ENCODE data around the gene LONRF2. TPM values are rescaled to one million over a fixed set of nuclear protein-coding genes. Genes with fewer than 3 reads are reported as not detected.
"Not testable (repeated sequence)": the region's sequence is repeated elsewhere in the genome, so short reads cannot be mapped to it uniquely, and the experiment has no call there.

The LONRF2 gene
- total and polyA plus RNA-seq, 2 donors (not counting 1 experiment from before 2014, with no cell fraction given): under 0.01 to 0.01 TPM

DNA sequence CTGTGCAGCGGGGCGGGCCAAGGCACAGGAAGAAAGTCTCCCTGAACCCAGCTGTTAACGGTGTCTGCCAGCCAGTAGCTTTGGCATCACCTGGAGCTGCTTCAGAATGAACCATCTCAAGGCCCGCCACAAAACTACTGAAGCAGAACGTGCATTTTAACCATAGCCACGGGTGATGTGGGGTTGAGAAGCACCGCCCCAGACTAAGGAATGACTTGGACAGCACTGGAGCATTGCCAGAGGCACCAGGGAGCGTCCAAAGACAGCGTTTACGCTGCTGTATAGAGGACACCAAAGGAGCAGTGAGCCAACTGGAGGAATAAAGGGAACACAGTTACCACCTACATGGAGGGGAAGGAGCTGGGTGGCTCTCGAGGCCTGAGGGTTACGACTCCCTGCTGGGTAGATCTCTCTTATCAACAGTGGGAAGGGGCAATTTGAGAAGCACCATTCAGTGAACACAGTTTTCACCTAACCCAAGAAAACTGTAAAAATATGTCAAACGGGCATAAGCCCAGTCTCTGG, 28.4 kb upstream of the LONRF2 start:
- TF ChIP-seq CTCF (conservative IDR thresholded peaks at IDR 0.05 in 1 of 2, IDR thresholded peaks at IDR 0.05 in 1 of 2; ENCODE audit: low read depth in 1 of 2, low read length in 2 of 2): no peak
- no peak for TF ChIP-seq EZH2 (IDR thresholded peaks at IDR 0.05; ENCODE audit: low read length, missing control alignments)
- no peak overlapping the region for H3K4me3 ChIP-seq (replicated peaks in 1 of 4; ENCODE audit: control extremely low read depth in 1 of 4, insufficient read depth in 1 of 4, low read depth in 3 of 4, low read length in 4 of 4)
- H3K4me1 ChIP-seq (ENCODE audit: control insufficient read depth, extremely low read depth, insufficient read depth, low read length): no peaks in the 10 kb centered on the region
- no peaks in the 10 kb centered on the region for H4K20me1 ChIP-seq (ENCODE audit: control insufficient read depth, extremely low read depth, insufficient read depth, low read length)
- no peak overlapping the region for H3K9ac ChIP-seq (ENCODE audit: insufficient read depth, low read length)
- H3K27me3 ChIP-seq (ENCODE audit: control insufficient read depth, insufficient read depth, low read length): no peaks in the 10 kb centered on the region
- DNase-seq (ENCODE audit: low read depth in 2 of 2): peak in 1 of 2 donors; percentile 3
- H3K27ac ChIP-seq (ENCODE audit: insufficient read depth, low read length): no peak overlapping the region
- H3K9me3 ChIP-seq (ENCODE audit: control insufficient read depth, insufficient read depth, low read depth, low read length): no peaks in the 10 kb centered on the region
- no peak overlapping the region for H2AFZ ChIP-seq (ENCODE audit: low read length)
- no peaks in the 10 kb centered on the region for H3K36me3 ChIP-seq (ENCODE audit: control insufficient read depth, insufficient read depth, low read length)
- no peak overlapping the region for H3K4me2 ChIP-seq (ENCODE audit: extremely low read depth, insufficient read depth, low read length)
- H3K79me2 ChIP-seq (ENCODE audit: control insufficient read depth, insufficient read depth, low read length): no peaks in the 10 kb centered on the region

DNA sequence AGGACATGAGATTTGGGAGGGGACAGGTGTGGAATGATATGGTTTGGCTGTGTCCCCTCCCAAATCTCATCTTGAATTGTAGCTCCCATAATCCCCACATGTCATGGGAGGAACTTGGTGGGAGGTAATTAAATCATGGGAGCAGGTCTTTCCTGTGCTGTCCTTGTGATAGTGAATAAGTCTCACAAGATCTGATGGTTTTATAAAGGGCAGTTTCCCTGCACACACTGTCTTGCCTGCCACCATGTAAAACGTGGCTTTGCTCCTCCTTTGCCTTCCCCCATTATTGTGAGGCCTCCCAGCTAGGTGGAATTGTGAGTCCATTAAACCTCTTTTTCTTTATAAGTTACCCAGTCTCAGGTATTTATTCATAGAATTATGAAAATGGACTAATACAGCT, 22.8 kb upstream of the LONRF2 start:
- not testable (repeated sequence) for H3K4me2 ChIP-seq (ENCODE audit: extremely low read depth, insufficient read depth, low read length); H3K4me3 ChIP-seq (replicated peaks in 1 of 4; ENCODE audit: control extremely low read depth in 1 of 4, insufficient read depth in 1 of 4, low read depth in 3 of 4, low read length in 4 of 4); H3K36me3 ChIP-seq (ENCODE audit: control insufficient read depth, insufficient read depth, low read length); H3K4me1 ChIP-seq (ENCODE audit: control insufficient read depth, extremely low read depth, insufficient read depth, low read length); H3K79me2 ChIP-seq (ENCODE audit: control insufficient read depth, insufficient read depth, low read length); H3K9ac ChIP-seq (ENCODE audit: insufficient read depth, low read length); H4K20me1 ChIP-seq (ENCODE audit: control insufficient read depth, extremely low read depth, insufficient read depth, low read length); H3K27ac ChIP-seq (ENCODE audit: insufficient read depth, low read length); H3K9me3 ChIP-seq (ENCODE audit: control insufficient read depth, insufficient read depth, low read depth, low read length); DNase-seq (ENCODE audit: low read depth in 2 of 2); H3K27me3 ChIP-seq (ENCODE audit: control insufficient read depth, insufficient read depth, low read length); H2AFZ ChIP-seq (ENCODE audit: low read length)

DNA sequence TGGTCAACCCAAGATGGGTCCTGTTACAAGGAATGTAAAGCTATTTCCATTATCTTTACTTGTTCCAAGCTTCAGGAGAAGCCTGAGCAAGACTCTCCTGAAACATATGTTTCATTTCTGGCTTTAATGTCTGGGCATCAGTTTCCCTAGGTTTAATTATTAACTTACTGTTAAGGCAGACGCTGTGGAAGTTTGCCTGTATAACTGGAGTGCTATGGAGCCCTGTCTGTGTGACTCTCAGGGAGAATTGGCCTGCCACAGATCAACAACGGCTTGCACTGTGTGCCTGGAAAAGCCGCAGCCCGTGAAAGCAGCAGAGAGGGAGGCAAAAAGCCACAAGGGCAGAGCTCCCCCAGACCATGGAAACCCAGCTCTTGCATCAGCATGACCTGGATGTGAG, 22.1 kb upstream of the LONRF2 start:
- Histone ChIP-seq H3K79me2 (ENCODE audit: control insufficient read depth, insufficient read depth, low read length) (no peaks in the 10 kb centered on the region), H3K9ac (ENCODE audit: insufficient read depth, low read length) (no peak overlapping the region)
- no peak for DNase-seq (ENCODE audit: low read depth in 2 of 2)

GRCh38 chr2:100342466-100342865, 20.2 kb upstream of the LONRF2 start:
- not testable (repeated sequence) for H4K20me1 ChIP-seq (ENCODE audit: control insufficient read depth, extremely low read depth, insufficient read depth, low read length); H3K4me1 ChIP-seq (ENCODE audit: control insufficient read depth, extremely low read depth, insufficient read depth, low read length); H3K4me2 ChIP-seq (ENCODE audit: extremely low read depth, insufficient read depth, low read length); H3K9me3 ChIP-seq (ENCODE audit: control insufficient read depth, insufficient read depth, low read depth, low read length); H3K79me2 ChIP-seq (ENCODE audit: control insufficient read depth, insufficient read depth, low read length); H3K27ac ChIP-seq (ENCODE audit: insufficient read depth, low read length); H3K4me3 ChIP-seq (replicated peaks in 1 of 4; ENCODE audit: control extremely low read depth in 1 of 4, insufficient read depth in 1 of 4, low read depth in 3 of 4, low read length in 4 of 4); H3K27me3 ChIP-seq (ENCODE audit: control insufficient read depth, insufficient read depth, low read length); DNase-seq (ENCODE audit: low read depth in 2 of 2); H3K36me3 ChIP-seq (ENCODE audit: control insufficient read depth, insufficient read depth, low read length); H3K9ac ChIP-seq (ENCODE audit: insufficient read depth, low read length); H2AFZ ChIP-seq (ENCODE audit: low read length)

More for the DNA sequence above, 22.1 kb upstream of the LONRF2 start:
- H3K27ac ChIP-seq (ENCODE audit: insufficient read depth, low read length): no peak overlapping the region
- no peaks in the 10 kb centered on the region for H3K27me3 ChIP-seq (ENCODE audit: control insufficient read depth, insufficient read depth, low read length)
- H3K9me3 ChIP-seq (ENCODE audit: control insufficient read depth, insufficient read depth, low read depth, low read length): no peaks in the 10 kb centered on the region
- no peak overlapping the region for H2AFZ ChIP-seq (ENCODE audit: low read length)
- H4K20me1 ChIP-seq (ENCODE audit: control insufficient read depth, extremely low read depth, insufficient read depth, low read length): no peaks in the 10 kb centered on the region
- H3K4me3 ChIP-seq (replicated peaks in 1 of 4; ENCODE audit: control extremely low read depth in 1 of 4, insufficient read depth in 1 of 4, low read depth in 3 of 4, low read length in 4 of 4): no peak overlapping the region
- H3K36me3 ChIP-seq (ENCODE audit: control insufficient read depth, insufficient read depth, low read length): no peaks in the 10 kb centered on the region
- TF ChIP-seq CTCF (conservative IDR thresholded peaks at IDR 0.05 in 1 of 2, IDR thresholded peaks at IDR 0.05 in 1 of 2; ENCODE audit: low read depth in 1 of 2, low read length in 2 of 2) (no peak), EZH2 (IDR thresholded peaks at IDR 0.05; ENCODE audit: low read length, missing control alignments) (no peak)
- no peaks in the 10 kb centered on the region for H3K4me1 ChIP-seq (ENCODE audit: control insufficient read depth, extremely low read depth, insufficient read depth, low read length)
- no peak overlapping the region for H3K4me2 ChIP-seq (ENCODE audit: extremely low read depth, insufficient read depth, low read length)

All from fibroblast of lung (primary cell).